ENCODE data around the gene GIMAP6.
"Not testable (repeated sequence)": the region's sequence is repeated elsewhere in the genome, so short reads cannot be mapped to it uniquely, and the experiment has no call there.

Gene GIMAP6

GRCh38 chr7:150631866-150632864 is at the start of gene GIMAP6:
TSS of gene GIMAP6 (minus strand) at chr7:150632385. CDS start at chr7:150630142, 2,243 bp downstream.
- FAIRE-seq = no peak

- not testable (repeated sequence) for FAIRE-seq
Measured at GRCh38 chr7:150680364-150680763, 48.2 kb upstream of the GIMAP6 start.

- not testable (repeated sequence) for FAIRE-seq
Measured at GRCh38 chr7:150678601-150679000, 46.4 kb upstream of the GIMAP6 start.

GRCh38 chr7:150676854-150677253 is 44.7 kb upstream of the GIMAP6 start:
- not testable (repeated sequence) for FAIRE-seq

- FAIRE-seq = not testable (repeated sequence)
Measured at GRCh38 chr7:150676276-150676675, 44.1 kb upstream of the GIMAP6 start.

- no peak for FAIRE-seq
Measured at GRCh38 chr7:150675714-150676113, 43.5 kb upstream of the GIMAP6 start.

GRCh38 chr7:150671798-150672585 is 39.8 kb upstream of the GIMAP6 start:
- FAIRE-seq = not testable (repeated sequence)

- no peak for FAIRE-seq
Measured at GRCh38 chr7:150668977-150669376, 36.8 kb upstream of the GIMAP6 start.

- FAIRE-seq = no peak
Measured at GRCh38 chr7:150668472-150668911, 36.3 kb upstream of the GIMAP6 start.

- FAIRE-seq = no peak
Measured at GRCh38 chr7:150666412-150666811, 34.2 kb upstream of the GIMAP6 start.

GRCh38 chr7:150665896-150666295 is 33.7 kb upstream of the GIMAP6 start:
- FAIRE-seq = no peak

- FAIRE-seq = no peak
Measured at GRCh38 chr7:150665089-150665748, 33.0 kb upstream of the GIMAP6 start.

- no peak for FAIRE-seq
Measured at GRCh38 chr7:150663802-150664494, 31.8 kb upstream of the GIMAP6 start.

- FAIRE-seq = not testable (repeated sequence)
Measured at GRCh38 chr7:150662821-150663220, 30.6 kb upstream of the GIMAP6 start.

GRCh38 chr7:150660939-150661613 is 28.9 kb upstream of the GIMAP6 start:
- no peak for FAIRE-seq

- no peak for FAIRE-seq
Measured at GRCh38 chr7:150657526-150657925, 25.3 kb upstream of the GIMAP6 start.

GRCh38 chr7:150656047-150656446 is 23.9 kb upstream of the GIMAP6 start:
- no peak for FAIRE-seq

- no peak for FAIRE-seq
Measured at GRCh38 chr7:150654692-150655091, 22.5 kb upstream of the GIMAP6 start.

GRCh38 chr7:150649080-150649385 is 16.8 kb upstream of the GIMAP6 start:
- FAIRE-seq = no peak

- FAIRE-seq = no peak
Measured at GRCh38 chr7:150648353-150649079, 16.3 kb upstream of the GIMAP6 start.
